DMS114 treated with DMSO at 0.1 percent for 48 hours (cell line): Measurements from ENCODE around the gene DSCAML1.

Experiments used
- DNase-seq: peaks from one replicate; lab custom pipeline; 2025; ENCODE audit not compliant: unreplicated experiment; lab: John Stamatoyannopoulos, UW

DSCAML1 gene

DNA sequence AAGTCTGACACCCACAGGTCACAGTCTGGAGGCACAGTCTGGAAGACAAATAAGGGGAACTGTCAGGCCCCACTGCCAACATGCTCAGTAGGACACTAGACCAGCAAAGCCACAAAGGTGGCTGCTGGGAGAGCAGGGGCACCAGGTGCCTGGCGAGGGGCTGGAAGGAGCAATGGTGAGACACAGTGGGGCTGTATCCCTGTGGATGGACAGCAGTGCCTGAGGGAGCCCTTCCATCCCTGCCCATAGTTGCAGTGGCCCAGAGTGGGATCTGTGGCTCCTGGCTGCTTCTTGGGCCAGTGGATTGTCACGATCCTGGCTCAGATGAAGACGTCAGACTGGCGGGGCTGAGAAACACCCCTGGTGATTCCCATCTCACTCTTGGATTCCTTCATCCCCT is 154.6 kb downstream of the DSCAML1 start:
- DNase-seq = no peak

- DNase-seq = no peak
Measured at GRCh38 chr11:117641008-117641915, 155.8 kb downstream of the DSCAML1 start.

DNA sequence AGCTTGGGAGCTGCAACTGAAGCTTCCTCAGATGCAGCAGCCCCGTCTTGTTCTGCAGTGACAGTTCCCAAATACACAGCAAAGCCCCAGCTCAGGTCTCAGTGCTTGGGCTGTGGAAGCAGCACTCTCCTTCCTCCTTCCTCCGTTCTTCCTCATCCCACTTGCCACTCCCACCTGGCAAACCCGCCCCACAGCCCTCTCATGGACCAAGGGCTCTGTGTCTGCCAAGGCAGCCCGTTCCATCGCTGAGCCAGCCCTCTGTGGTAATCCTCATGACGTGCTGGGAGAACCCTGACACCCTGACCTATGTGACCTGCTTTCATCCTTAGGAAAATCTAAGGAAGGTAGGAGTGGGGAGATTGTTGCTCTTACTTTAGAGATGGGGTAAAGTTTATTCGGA is 157.0 kb downstream of the DSCAML1 start:
- DNase-seq = no peak

DNA sequence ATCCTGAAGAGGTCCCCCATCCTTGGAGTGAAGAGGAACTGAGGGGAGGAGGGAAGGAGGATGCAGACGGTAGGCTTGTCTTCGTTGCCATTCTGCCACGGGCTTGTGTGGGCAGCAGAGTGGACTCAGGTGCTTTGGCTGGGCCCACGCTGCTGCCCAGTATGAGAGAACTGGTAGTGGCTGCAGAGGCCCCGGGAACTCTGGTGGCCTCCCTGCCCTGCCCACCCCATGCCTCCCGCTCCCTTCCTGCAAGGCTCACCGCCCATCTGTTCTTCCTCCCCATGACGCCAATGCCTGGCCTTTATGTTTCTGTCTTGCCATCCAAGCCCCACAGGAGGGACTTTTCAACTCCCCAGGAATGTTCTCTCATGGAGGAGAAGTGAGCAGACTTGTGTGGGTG is 157.4 kb downstream of the DSCAML1 start:
- DNase-seq = no peak

- no peak for DNase-seq
Measured at GRCh38 chr11:117638911-117639543, 158.0 kb downstream of the DSCAML1 start.

GRCh38 chr11:117634756-117635603 is 162.0 kb downstream of the DSCAML1 start:
- DNase-seq = no peak

GRCh38 chr11:117633976-117634755 is 162.8 kb downstream of the DSCAML1 start:
- no peak for DNase-seq

GRCh38 chr11:117633186-117633754 is 163.7 kb downstream of the DSCAML1 start:
- no peak for DNase-seq

DNA sequence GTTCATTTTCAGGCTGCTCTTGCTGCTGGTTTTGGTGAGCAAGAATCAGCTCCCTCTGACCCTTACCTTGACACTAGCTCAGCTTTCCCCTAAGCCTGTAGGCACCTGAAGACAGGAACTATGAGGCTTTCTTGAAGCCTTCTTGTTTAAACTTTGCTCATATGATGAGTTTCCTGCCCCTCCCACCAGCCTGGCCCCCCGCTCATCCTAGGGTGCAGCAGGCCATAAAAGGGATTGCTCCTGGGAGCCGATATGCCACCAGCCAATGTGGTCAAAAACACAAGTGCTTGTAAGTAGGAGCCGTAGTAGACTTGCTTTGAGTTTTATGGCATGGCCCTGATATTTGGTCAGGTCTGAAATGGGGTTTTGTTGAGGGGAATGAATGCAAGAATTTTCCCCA is 164.7 kb downstream of the DSCAML1 start:
- DNase-seq = no peak

GRCh38 chr11:117631336-117632140 is 165.5 kb downstream of the DSCAML1 start:
- DNase-seq = no peak

DNA sequence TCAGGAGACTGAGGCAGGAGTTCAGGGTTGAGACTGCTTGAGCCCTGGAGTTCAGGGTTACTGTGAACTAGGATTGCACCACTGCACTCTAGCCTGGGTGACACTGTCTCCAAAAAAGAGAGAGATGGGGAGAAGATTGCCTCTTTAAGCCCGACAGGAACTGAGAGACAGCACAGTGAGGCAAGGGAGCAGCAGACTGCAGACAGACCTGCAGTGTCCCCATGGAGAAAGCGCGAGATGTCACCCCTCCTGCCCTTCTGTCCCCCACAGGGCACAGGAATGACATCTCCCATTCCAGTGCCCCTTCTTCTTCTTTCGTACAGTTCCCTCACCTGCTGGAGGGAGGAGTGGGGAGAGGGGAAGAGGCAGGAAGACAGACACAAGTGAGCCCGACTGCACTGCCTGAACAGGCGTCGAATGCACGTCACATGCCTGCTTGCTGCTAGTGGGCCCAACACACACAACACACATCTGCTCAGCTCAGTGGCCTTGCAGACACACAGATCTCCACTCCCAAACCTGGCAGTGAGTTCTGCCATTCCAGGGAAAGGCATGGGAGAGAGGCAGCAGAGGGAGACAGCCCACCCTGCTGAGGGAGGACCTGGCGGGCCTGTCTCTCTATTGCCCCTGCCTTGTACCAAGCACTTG is 167.0 kb downstream of the DSCAML1 start:
- DNase-seq = no peak

DNA sequence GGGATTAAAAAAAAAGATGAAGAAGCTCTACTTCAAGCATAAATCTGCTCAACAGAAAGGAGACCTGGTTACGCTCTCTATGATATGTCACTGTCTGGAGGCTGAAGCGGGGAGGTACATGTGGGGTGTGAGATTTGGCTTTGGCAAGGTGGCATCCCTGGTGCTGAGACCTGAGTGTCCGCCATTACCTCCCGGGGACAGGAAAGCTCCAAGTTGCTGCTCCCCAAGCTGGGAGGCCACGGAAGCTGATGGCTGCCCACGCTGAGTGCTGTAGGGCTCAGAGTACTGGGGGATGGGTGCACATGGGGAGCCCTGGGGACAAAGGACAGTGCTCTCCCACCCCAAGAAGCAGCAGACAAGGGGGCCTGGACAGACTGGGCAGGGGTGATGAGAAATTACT is 167.9 kb downstream of the DSCAML1 start:
- no peak for DNase-seq

- no peak for DNase-seq
Measured at GRCh38 chr11:117627259-117627658, 169.8 kb downstream of the DSCAML1 start.

DNA sequence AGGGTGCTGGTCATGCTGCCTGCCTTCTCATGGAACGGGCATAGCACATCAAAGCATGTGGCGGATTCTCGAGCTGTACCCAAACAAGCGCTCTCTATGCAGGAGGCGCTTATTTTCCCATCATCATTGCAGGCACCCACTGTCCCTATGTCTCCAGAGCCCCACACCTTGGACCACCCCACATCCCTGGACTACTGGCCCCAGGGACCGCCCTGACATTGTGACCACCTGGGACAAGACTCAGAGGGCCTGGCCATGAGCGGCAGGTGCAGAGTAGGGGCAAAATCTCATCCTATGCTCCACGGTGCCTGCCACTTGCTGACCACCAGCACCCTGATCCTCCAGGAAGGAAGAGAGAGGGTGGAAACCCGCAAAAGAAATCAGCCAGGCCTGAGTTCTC is 170.4 kb downstream of the DSCAML1 start:
- no peak for DNase-seq

DNA sequence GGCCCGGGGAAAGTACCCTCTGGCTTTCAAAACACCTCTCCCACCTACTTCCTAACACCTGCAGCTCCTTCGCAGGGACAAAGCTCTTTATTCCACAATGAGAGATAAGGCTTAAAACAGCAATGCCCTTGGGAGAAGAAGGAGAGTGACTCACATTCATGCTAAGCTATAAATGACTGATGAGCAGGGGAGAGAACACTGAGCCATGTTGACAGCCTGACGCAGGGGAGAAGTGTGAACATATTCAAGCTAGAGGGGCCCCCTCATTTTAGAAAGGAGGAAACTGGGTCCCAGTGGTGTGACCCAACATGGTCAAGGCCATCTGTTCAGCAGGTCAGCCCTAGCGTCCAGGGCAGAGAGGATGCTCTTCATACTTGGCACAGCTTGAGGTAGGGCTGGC is 171.8 kb downstream of the DSCAML1 start:
- no peak for DNase-seq

DNA sequence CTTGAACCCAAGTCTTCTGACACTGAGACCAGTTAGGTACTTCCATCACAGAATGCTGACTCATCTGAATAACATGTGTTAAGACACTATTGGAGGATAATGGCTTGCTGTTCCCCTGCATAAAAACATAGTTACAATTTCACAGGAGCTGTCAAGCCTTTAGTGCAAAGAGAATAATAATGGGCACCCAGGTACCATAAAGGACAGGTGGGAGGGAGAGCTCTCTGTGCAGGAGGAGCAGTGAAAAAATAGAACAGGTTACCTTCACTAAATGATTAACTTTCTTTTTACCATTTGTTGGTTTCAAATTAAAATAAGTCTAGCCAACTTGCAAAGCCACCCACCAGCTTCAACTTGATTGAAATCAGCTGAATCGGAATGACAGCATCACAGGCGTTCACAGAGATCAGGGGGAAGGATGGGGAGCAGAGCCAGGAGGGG is 173.2 kb downstream of the DSCAML1 start:
- no peak for DNase-seq

- DNase-seq = no peak
Measured at GRCh38 chr11:117621226-117621625, 175.8 kb downstream of the DSCAML1 start.

DNA sequence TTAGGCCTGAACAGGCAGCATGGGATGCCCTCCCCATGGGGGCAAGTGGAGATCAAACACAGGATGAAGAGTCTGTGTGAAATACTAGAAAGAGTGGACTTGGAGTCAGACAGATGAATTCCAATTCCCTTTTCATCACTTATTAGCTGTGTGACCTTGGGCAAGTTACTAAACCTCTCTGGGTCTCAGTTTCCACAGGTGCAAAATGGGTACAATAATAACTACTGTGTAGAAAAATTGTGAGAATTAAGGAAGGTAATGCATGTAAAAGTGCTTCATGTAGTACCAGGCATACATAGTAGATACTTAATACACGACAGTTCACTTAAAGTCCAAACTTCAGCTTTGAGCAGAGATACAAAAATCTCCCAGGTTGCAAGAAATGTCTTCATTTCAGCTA is 176.4 kb downstream of the DSCAML1 start:
- DNase-seq = no peak

DNA sequence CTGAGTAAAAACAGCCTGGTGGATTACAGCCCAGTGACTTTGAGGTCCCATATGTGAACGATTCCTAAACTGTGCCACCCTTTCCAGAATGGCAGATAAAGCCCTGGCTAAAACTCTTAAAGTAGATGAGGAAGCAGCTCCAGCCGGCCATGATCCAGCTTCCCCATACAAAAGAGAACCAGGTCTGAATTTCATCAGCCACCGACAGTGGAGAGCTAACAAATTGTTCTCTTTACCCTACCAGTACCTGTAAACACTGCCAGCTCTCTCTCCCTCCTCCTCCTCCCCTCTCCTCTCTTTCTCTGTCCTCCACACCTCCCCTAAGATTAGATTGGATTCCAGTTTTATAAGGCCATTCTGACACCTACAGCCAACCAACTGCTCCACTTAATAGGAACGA is 176.9 kb downstream of the DSCAML1 start:
- no peak for DNase-seq
